Posterior cingulate gyrus (tissue), 11 donors: Measurements from ENCODE around the gene CFAP20DC.
"Not testable (repeated sequence)": the region's sequence is repeated elsewhere in the genome, so short reads cannot be mapped to it uniquely, and the experiment has no call there.

ENCODE experiments used
- DNase-seq, 10 donors: peaks; one replicate each; pipeline versions ENCODE4 v3.0.0 to v3.0.0-alpha.2; 2020 to 2021; ENCODE audit warnings: mixed read lengths in 3 of 10
- intact Hi-C: fragments of 100-400 bp; cut with DNase I; formaldehyde crosslinking; loops from one replicate; pipeline ENCODE4 v1.15.1; 2023

Gene CFAP20DC

DNA sequence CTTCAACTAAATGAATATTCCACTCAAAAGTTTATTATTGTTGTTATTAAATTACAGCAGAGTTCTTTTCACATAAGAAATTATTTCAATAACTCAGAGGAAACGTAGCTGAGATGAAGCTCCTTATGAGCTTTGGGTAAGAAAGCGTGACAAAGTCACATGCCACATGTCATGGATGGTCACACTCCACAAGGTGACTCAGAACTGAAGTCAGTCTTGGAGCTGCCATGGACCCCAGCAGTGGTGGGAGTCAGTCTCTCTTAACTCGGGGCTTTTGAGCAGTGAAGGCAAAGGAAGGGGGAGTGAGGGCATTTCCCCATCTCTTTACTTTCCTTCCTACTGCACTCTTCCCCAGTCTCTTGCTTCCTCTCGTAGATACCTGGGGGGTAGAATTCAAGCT, 295.8 kb downstream of the CFAP20DC start:
- DNase-seq, result no peak
- intact Hi-C loops, result no loop called here

DNA sequence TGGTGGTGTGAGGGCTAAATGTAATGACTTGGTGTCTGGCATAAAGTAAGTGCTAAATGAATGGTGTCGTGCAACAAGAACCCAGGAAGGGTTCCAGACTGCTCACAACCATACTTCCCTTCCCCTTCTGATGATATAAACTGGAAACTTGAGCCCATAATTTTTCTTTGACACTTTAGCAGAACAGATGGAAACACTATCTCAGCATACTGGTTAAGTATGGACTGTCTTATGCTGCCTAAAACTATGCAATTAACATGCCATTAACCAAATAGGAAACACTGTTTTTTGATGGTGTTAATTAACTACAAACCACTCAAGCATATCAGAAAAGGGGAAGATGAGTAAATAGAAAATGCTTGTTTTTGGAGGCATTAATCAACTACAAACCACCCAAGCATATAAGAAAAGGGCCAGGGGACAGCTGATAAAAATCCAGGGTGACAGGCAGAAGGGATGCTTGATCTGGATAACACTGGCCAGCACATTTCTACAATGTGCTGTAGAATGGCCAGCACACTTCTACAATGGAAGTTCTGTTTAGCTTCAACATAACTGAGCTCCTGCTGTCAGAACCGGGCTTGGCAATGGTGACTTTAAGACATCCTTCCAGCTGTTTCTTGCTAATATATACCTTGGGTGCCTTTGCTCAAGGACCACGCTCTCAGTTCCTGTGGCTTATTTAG, 297.8 kb downstream of the CFAP20DC start:
- intact Hi-C loops, result no loop called here
- DNase-seq, result no peak

- intact Hi-C loops, result no loop called here
- no peak for DNase-seq
Measured at GRCh38 chr3:58751235-58751634, 298.6 kb downstream of the CFAP20DC start.

GRCh38 chr3:58749948-58750347, 299.9 kb downstream of the CFAP20DC start:
- DNase-seq, result no peak
- intact Hi-C loops, result no loop called here

- DNase-seq, result no peak
- intact Hi-C loops, result no loop called here
Measured at GRCh38 chr3:58748024-58748423, 301.8 kb downstream of the CFAP20DC start.

GRCh38 chr3:58746758-58747157, 303.1 kb downstream of the CFAP20DC start:
- DNase-seq, result no peak
- intact Hi-C loops, result no loop called here

- intact Hi-C loops, result no loop called here
- no peak for DNase-seq
Measured at GRCh38 chr3:58743296-58743695, 306.5 kb downstream of the CFAP20DC start.

GRCh38 chr3:58742239-58742638, 307.6 kb downstream of the CFAP20DC start:
- intact Hi-C loops, result no loop called here
- no peak for DNase-seq

DNA sequence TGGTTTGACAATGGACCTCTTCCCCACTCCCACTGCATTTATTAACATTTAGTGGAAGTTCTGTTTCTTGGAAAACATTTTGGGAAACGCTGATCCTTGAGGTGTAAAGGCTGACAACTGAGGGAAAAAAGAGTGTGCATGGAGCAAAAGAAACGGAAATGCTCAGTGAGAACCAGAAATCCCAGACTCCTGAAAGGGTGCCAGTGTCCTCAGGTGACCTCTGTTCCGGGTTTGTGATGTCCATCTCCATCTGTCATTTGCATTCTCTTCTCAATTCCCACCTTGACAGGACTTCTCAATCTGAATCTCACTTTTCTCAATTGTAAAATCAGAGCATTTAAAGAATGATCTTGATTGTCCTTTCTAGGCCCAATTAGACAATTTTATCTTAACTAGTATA, 312.2 kb downstream of the CFAP20DC start:
- intact Hi-C loops, result no loop called here
- DNase-seq, result no peak

DNA sequence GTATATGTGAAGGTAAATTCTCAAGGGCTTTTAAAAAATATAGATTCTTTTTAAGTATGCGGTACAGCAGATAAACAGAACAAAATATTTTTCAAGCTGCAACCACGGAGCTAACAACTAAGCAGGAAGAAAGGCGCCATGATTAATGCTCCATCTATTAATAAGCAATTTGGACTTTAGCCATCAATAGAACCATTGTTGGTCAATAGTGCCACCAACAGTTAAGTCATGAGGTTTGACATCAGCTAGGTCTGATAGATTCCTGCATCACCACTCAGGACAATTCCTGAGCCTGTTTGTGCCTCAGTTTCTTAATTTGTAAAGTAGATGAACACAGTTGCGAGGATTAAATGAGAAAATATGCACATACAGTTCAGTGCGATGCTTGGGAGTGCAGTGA, 318.2 kb downstream of the CFAP20DC start:
- no peak for DNase-seq
- intact Hi-C loops, result no loop called here

DNA sequence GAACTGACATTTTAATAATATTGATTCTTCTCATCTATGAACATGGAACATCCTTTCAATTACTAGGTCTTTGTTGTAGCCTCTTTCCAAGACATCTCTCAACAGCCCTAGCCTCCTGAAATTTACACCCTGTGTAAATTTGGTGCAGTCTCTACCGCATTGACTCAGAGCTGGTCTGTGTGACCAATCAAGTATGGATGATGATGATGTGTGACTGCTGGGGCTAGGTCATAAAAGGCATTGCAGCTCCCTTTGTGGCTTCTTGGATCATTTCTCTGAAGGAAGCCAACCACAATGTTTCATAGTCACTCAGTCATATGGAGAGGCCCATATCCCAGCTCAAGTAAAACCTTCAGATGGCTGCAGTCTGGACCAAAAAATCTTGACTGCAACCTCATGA, 321.1 kb downstream of the CFAP20DC start:
- intact Hi-C loops, result no loop called here
- no peak for DNase-seq

- intact Hi-C loops, result no loop called here
- DNase-seq, result no peak
Measured at GRCh38 chr3:58725326-58725853, 324.4 kb downstream of the CFAP20DC start.

DNA sequence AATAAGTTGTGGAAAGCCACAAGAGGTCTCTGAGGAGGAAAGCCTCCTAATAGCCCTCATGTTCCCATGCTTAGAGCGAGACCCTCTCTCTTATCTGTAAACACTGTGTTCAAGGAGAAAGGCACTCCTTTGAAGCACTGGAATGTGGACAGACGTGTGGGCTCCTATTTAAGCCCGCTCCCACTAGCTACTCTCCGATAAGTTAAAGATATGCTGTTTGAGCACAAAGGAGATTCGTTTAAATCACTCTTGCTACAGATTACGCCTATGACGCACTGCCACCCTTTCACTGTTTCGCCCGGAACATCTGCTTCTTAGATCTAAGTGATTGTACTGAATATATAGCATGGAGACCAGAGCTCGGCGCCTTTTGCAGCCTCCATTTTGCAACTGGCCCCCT, 325.5 kb downstream of the CFAP20DC start:
- DNase-seq, result peak in 1 of 10 donors; percentile 45
- intact Hi-C loops, result no loop called here

DNA sequence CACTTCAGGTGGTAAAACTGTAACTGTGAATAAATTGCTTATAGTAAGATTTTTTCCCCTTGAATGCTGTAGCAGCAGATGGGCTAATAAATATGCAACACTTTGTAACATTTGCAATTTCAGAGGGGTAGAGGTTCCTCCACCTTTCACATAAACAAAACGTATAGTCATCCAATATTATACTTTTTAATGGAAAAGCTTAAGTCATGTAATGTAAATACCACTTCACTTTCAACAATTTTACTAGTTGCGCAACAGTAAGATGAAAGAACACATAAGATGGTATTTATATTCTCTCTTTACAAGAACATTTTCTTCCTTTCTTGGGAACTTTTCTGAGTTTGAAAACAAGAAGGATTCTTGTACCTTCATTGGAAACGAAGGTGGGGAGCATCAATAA, 326.7 kb downstream of the CFAP20DC start:
- intact Hi-C loops, result no loop called here
- no peak for DNase-seq

- intact Hi-C loops, result no loop called here
Measured at GRCh38 chr3:58722561-58722960, 327.3 kb downstream of the CFAP20DC start.

GRCh38 chr3:58720526-58720925, 329.3 kb downstream of the CFAP20DC start:
- intact Hi-C loops, result no loop called here
- DNase-seq, result no peak

More at GRCh38 chr3:58722561-58722960, 327.3 kb downstream of the CFAP20DC start:
- no peak for DNase-seq

DNA sequence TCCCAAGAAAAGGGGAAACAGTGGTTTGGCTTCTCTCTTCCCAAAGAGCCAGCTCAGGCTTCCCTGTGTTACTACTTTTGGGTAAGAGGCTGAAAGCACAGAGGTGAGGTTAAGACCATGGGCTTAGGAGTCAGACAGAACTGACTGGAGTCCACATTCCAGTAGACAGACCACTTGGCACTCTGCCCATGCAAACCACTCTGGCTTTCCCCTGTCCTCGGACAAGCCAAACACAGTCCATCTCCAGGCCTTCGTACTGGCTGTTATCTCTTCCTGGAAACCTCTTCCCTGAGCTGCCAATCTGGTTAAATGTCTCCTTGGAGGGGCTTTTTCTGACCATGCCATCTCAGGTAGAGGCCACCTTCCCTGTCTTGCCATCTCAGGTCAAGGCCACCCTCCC, 330.1 kb downstream of the CFAP20DC start:
- intact Hi-C loops, result no loop called here
- no peak for DNase-seq

DNA sequence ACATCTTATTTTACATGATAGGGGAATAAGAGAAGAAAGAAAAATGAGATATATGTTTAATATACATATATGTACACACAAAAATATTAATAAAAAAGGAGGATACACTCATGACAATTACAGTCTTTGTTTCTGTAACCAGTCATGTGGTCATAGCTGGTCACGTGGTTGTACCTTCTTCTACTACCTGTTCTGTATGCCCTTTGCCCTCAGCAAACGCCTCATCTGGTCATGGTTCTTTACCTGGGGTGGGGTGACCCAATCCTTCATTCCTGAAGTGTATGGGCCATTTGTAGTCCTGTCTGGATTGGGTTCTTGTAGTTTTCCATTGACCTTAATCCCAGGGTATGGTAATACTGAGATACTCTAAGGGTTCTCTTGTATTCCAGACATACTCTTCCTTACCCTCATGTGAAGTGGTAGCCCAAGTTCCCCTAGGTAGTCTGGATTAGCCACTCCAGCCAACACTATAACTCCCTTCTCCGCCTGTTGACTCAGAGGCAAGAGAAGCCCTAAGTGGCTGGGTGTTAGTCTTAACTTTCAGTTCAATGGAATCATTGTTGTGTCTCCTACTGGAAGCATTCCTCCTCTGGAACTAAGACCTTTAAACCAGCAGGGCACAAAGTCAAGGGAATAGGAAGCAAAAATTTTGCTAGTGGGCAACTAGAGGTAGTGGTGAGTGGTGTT, 336.0 kb downstream of the CFAP20DC start:
- DNase-seq, result no peak
- intact Hi-C loops, result no loop called here

- no peak for DNase-seq
- intact Hi-C loops, result no loop called here
Measured at GRCh38 chr3:58711871-58712270, 338.0 kb downstream of the CFAP20DC start.

GRCh38 chr3:58708983-58709382, 340.8 kb downstream of the CFAP20DC start:
- DNase-seq, intact Hi-C loops: not testable (repeated sequence)

DNA sequence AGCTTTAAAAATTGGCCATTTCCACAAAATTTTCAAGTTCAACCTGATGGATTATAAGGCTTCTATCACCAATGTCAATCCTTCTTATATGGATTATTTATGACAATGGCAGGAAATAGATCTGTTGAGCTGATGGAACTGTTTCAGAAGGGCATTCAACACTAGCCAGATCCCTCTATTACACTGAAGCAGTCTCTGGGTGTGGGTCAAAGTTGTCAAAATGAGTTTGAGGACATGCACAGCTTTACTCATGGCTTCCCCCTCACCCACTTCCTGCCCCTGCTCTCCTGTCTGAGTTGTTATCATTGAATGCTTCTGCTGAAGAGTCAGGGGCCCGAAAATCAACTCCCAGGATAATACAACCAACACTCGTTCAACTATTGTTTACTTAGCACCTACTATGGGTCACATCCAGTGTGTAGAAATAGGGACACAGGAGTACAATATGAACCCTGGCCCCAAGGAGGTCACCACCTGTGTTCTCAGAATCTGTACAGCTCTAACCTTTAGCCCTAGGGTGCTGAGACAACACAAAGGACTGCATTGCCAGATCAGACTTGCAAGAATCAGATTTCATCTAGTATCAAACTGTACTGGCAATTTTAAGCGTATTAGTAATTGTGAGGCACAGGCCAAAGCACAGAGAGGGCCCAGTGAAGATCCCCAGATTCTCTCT, 341.6 kb downstream of the CFAP20DC start:
- intact Hi-C loops, result no loop called here
- no peak for DNase-seq
